HEK293 (cell line): ENCODE measurements around the gene MYOF.

Experiments used
- CTCF ChIP-seq: fragments of 450-650 bp; formaldehyde crosslinking; IDR thresholded peaks from 2 replicates; pipeline ENCODE4 v1.5.1; 2016; ENCODE audit warnings: missing biosample characterization, missing genetic modification characterization
- PBX3 ChIP-seq: sonication (generic); formaldehyde crosslinking; IDR thresholded peaks from 2 replicates; pipeline ENCODE4 v1.8.1; 2022; ENCODE audit warnings: mild to moderate bottlenecking, moderate library complexity, missing genetic modification reagents
- TSHZ1 ChIP-seq: fragments of 450-650 bp; formaldehyde crosslinking; IDR thresholded peaks from 2 replicates; pipeline ENCODE4 v1.5.1; 2016; ENCODE audit warnings: missing biosample characterization, missing genetic modification characterization, borderline replicate concordance
- TF ChIP-seq, protein P1 (sequence below): fragments of 450-650 bp; IDR thresholded peaks from 2 replicates; pipeline ENCODE4 v1.5.1; 2018; ENCODE audit warnings: missing biosample characterization, missing genetic modification characterization

DNA sequence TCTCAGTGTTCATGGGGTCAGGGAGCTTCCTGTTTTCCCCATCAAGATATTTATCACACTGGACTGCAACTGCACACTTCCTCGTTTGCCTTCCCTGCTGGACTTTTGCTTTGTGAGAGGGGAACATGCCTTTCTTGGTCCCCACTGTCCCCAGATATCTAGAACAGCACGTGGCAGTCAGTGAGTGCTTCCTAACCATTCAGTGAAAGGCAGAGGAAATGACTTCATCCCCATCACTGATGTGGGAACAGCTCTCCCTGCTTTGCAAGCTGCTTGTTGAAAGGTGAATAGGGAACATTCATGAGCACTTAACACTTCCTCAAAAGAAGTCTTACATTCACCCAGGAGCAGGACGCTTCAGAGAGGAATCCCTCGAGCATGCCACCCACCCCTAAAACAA is 135.4 kb downstream of the MYOF start:
- TF ChIP-seq PBX3 (CRISPR knock-in tag) (no peak), TSHZ1 (no peak), CTCF (tag by site-specific recombination) (no peak)
- TF ChIP-seq, protein P1, sequence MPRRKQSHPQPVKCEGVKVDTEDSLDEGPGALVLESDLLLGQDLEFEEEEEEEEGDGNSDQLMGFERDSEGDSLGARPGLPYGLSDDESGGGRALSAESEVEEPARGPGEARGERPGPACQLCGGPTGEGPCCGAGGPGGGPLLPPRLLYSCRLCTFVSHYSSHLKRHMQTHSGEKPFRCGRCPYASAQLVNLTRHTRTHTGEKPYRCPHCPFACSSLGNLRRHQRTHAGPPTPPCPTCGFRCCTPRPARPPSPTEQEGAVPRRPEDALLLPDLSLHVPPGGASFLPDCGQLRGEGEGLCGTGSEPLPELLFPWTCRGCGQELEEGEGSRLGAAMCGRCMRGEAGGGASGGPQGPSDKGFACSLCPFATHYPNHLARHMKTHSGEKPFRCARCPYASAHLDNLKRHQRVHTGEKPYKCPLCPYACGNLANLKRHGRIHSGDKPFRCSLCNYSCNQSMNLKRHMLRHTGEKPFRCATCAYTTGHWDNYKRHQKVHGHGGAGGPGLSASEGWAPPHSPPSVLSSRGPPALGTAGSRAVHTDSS (tag by site-specific recombination) = no peak
